ENCODE measurements around the gene DUSP2.
"Not testable (repeated sequence)": the region's sequence is repeated elsewhere in the genome, so short reads cannot be mapped to it uniquely, and the experiment has no call there.

The DUSP2 gene

GRCh38 chr2:96144481-96145035, 682 bp downstream of the DUSP2 start:
- peak; percentile 29 for DNase-seq (ENCODE audit: low spot score)
- H3K27ac ChIP-seq: peak overlapping the region; percentile 37
- POLR2A ChIA-PET (ENCODE audit: low non-redundant PET): no interaction called here
- TF ChIP-seq, protein P1, sequence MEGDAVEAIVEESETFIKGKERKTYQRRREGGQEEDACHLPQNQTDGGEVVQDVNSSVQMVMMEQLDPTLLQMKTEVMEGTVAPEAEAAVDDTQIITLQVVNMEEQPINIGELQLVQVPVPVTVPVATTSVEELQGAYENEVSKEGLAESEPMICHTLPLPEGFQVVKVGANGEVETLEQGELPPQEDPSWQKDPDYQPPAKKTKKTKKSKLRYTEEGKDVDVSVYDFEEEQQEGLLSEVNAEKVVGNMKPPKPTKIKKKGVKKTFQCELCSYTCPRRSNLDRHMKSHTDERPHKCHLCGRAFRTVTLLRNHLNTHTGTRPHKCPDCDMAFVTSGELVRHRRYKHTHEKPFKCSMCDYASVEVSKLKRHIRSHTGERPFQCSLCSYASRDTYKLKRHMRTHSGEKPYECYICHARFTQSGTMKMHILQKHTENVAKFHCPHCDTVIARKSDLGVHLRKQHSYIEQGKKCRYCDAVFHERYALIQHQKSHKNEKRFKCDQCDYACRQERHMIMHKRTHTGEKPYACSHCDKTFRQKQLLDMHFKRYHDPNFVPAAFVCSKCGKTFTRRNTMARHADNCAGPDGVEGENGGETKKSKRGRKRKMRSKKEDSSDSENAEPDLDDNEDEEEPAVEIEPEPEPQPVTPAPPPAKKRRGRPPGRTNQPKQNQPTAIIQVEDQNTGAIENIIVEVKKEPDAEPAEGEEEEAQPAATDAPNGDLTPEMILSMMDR (conservative IDR thresholded peaks at IDR 0.05; ENCODE audit: low read depth): no peak
- CTCF ChIA-PET: interaction anchor here (0.5 to 0.9 kb wide), 2 partner anchors 28 to 31 kb away, joined by 3 read pairs; no protein-coding TSS in a partner anchor

DNA sequence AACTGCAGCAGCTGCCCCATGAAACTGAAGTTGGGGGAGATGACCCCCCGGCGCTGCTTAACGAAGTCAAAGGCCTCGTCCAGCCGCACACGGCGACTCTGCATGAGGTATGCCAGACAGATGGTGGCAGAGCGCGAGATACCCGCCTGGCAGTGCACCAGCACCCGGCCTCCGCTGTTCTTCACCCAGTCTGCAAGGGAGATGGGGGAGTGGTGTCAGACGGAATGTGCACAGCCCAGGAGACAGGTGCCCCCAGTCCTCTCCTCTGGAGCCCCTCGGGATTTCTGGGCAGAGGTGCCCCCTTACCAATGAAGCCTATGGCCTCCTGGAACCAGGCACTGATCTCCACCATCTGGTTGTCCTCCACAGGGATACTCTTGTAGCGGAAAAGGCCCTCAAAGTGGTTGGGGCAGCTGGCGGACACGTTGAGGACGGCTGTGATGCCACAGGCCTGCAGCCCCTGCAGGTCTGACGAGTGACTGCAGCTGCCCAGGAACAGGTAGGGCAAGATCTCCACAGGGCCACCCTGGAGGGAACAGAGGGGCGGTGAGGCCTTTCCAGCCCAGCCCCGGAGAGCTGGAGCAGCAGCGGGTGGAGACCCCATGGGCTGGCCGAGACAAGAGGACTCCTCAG, 1.3 kb downstream of the DUSP2 start:
- ChIA-PET CTCF (interaction anchor here (0.5 to 0.9 kb wide), 2 partner anchors 27 to 31 kb away, joined by 3 read pairs; no protein-coding TSS in a partner anchor), POLR2A (ENCODE audit: low non-redundant PET) (no interaction called here)
- H3K27ac ChIP-seq: peak overlapping the region; percentile 37
- DNase-seq (ENCODE audit: low spot score): peak; percentile 43
- TF ChIP-seq, protein P1 (conservative IDR thresholded peaks at IDR 0.05; ENCODE audit: low read depth): no peak

DNA sequence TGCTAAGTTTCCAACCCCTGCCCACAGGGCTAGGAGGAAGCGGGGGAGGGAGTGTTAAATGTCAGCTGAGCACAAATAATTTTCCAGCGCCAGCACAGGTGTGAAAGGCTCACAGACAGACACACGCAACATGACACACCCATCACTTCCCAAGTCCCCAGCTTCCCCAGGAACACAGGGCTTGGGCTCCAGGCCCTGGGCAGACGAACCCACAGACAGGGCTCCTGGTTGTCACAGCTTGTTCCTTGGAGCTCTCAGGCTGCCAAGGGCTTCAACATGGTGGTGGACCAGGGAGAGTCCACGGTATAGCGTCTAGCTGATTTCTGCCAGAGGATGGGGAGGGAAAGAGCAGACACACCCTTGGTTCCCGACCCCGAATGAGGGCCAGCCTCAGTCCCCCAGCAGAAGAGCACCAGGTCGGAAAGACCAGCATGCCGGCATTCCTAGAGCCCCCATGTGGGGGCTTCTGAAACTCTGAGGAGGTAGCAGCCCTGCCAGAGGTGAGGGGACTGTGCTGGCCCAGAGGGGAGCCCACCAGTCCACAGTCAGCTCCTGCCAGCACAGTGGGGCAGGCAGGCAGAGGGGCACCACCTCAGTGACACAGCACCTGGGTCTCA, 1.9 kb downstream of the DUSP2 start:
- CTCF ChIA-PET: no interaction called here
- peak overlapping the region; percentile 25 for H3K27ac ChIP-seq
- POLR2A ChIA-PET (ENCODE audit: low non-redundant PET): interaction anchor here (0.5 to 1.0 kb wide), 2 partner anchors 124 to 125 kb away, joined by 4 to 8 read pairs; no protein-coding TSS in a partner anchor

DNA sequence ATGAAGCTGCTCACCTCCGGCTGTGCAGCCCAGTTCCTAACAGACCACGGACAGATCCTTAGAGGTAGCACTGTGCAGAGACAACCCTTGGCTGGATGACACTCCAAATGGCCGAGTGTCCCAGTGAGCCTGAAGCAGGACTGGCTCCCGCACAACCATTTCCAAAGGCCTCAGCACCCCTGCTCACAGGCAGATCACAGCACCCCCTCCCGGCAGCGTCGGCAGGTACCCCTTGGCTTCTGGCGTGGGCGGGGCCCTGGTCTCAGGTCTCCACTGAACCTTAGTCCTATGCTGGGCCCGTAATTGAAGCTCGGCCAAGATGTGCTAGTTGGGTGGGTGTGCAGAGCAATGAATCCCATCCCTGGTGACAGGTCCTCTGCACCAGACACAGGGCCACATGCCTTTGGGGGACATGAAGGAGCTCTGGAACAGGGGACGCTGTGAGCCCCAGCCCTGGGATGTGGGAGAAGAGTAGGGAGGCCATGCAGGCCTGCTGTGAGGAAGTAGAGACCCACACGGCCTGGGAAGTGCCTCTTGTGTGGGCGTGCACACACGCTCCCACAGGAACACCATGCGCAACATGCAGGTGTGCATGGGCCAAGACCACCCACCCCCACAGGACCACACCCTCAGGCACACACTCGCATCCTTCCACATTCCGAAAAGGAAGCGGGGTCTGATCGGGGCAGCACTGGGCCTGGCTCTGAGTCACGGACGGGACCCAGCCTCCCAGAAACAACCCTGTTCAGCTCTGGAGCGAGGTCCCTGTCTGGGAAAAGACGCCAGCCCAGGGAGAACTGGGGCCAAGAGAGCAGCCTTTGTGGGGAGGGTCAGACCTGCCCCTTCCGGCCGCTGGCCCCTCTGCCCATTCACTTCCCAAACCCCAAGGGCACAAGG, 2.8 kb downstream of the DUSP2 start:
- H3K27ac ChIP-seq: peak overlapping the region; percentile 25
- no peak for DNase-seq (ENCODE audit: low spot score)
- POLR2A ChIA-PET (ENCODE audit: low non-redundant PET): interaction anchor here (0.5 to 1.0 kb wide), 2 partner anchors 125 to 126 kb away, joined by 4 to 8 read pairs; no protein-coding TSS in a partner anchor
- TF ChIP-seq, protein P1 (conservative IDR thresholded peaks at IDR 0.05; ENCODE audit: low read depth): no peak
- CTCF ChIA-PET: interaction anchor here (1.0 kb wide), 1 partner anchor 25 kb away, joined by 3 read pairs; no protein-coding TSS in a partner anchor

More for the DNA sequence above, 1.9 kb downstream of the DUSP2 start:
- TF ChIP-seq, protein P1 (conservative IDR thresholded peaks at IDR 0.05; ENCODE audit: low read depth): no peak
- DNase-seq (ENCODE audit: low spot score): no peak

GRCh38 chr2:96141624-96141967, 3.6 kb downstream of the DUSP2 start:
- DNase-seq (ENCODE audit: low spot score); POLR2A ChIA-PET (ENCODE audit: low non-redundant PET); H3K27ac ChIP-seq: not testable (repeated sequence)
- CTCF ChIA-PET: interaction anchor here (0.5 to 1.0 kb wide), 2 partner anchors 25 to 167 kb away, joined by 3 to 5 read pairs; no protein-coding TSS in a partner anchor

- no peak for DNase-seq (ENCODE audit: low spot score)
- CTCF ChIA-PET: interaction anchor here (0.5 to 1.0 kb wide), 2 partner anchors 24 to 166 kb away, joined by 3 to 5 read pairs; no protein-coding TSS in a partner anchor
- TF ChIP-seq, protein P1 (conservative IDR thresholded peaks at IDR 0.05; ENCODE audit: low read depth): no peak
- H3K27ac ChIP-seq: no peak overlapping the region
- POLR2A ChIA-PET (ENCODE audit: low non-redundant PET): no interaction called here
These were observed 4.2 kb downstream of the DUSP2 start for GRCh38 chr2:96140941-96141623.
